ENCODE data around the gene CD151. TPM values are rescaled to one million over a fixed set of nuclear protein-coding genes. Genes with fewer than 3 reads are reported as not detected.
A peak's percentile ranks its signal among the peaks of the same experiment; 100 is the strongest.

The CD151 gene
- 100 to 1,000 TPM; 135 to 326 (median 298) TPM for total RNA-seq

DNA sequence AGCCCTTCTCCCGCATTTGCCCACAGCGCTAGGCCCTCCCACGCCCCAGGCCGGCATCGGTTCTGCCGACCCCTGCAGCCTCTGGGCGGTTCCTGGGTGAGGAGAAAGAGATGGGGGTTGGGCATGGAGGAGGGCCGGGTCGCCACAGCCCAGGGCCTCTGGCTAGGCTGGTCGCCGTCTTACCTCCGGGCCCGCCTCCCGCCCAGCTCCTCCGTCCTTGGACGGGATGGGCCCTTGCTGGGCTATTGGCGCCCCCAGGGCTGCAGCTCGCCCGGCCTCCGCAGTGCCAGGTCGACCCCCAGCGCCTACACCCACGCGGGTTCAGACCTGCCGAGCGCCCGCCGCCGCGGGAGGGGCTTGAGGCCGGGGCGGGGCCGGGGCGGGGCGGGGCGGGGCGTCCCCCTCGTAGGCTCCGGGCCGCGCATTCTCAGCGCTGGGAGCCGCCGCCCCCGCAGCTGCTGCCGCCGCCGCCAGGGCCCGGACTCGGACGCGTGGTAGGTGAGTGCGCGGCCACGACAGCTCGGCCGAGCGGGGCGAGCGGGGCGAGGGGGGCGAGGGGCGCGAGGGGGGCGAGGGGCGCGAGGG, at the start of gene CD151:
TSS of gene CD151 (plus strand) at position 424 of the 585 bp plus-strand sequence. CDS start 3,118 bp downstream, outside the sequence.
- H3K27ac ChIP-seq: peak within 1 kb of the TSS; percentile 50 to 79 (median 74)
- H3K27me3 ChIP-seq: no peaks in the 10 kb centered on the region
- WGBS, 2 donors: 9% methylated on average over 16 of the region's 67 CpGs; no CpG with 5 or more reads in 1 of the 2 donors
- DNase-seq: peak; percentile 53 to 71
- intact Hi-C loops (cut with DNase I): no loop called here
- peak within 1 kb of the TSS; percentile 60 to 77 (median 67) for H3K4me3 ChIP-seq (replicated peaks in 1 of 3)
- peaks cover 15 to 16% of the 10 kb centered on the region in 2 donors for H3K36me3 ChIP-seq
- TF ChIP-seq CTCF (IDR thresholded peaks at IDR 0.05) (peak in 1 of 6 experiments; percentile 22), POLR2A (IDR thresholded peaks at IDR 0.05) (no peak)
- H3K9me3 ChIP-seq: no peaks in the 10 kb centered on the region
- peaks cover 56 to 65% of the 10 kb centered on the region in 2 donors for H3K4me1 ChIP-seq

DNA sequence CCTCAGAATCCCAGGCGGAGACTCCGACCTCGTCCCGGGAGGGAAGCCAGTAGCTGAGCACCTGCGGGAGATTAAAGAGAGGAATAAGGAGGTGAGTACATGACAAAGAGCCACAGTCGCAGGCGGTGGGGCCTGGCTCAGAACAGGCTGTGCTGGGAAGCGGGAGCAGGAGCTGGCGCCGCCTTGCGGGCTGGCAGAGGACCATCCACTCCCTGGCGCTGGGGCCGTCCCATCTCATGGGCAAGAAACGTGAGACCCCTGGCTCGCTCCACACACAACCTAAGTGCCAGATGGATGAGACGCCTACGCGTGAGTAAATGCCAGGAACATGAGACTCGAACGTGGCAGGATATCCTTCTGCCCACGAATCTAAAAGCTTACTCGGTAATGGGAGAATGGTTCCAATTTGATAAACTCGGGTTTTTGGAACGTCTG, 49.2 kb upstream of the CD151 start:
- peaks cover 0 to 12% of the 10 kb centered on the region in 2 donors for H3K4me1 ChIP-seq
- intact Hi-C loops (cut with DNase I): no loop called here
- WGBS, 2 donors: 8 to 28% methylated on average over 20 to 22 of the region's 24 CpGs
- no peaks in the 10 kb centered on the region for H3K9me3 ChIP-seq
- H3K36me3 ChIP-seq: no peaks in the 10 kb centered on the region
- no peaks in the 10 kb centered on the region for H3K27me3 ChIP-seq
- H3K4me3 ChIP-seq (replicated peaks in 1 of 3): no peak overlapping the region
- peak; percentile 87 to 92 for DNase-seq
- peak; percentile 17 to 82 (median 61) for TF ChIP-seq CTCF (IDR thresholded peaks at IDR 0.05)
- TF ChIP-seq POLR2A (IDR thresholded peaks at IDR 0.05): peak in 1 of 2 donors; percentile 27
- no peak overlapping the region for H3K27ac ChIP-seq

GRCh38 chr11:786235-787083, 46.3 kb upstream of the CD151 start:
- Histone ChIP-seq H3K27me3 (no peaks in the 10 kb centered on the region), H3K4me3 (replicated peaks in 1 of 3) (no peak overlapping the region), H3K27ac (no peak overlapping the region), H3K9me3 (no peaks in the 10 kb centered on the region), H3K36me3 (no peaks in the 10 kb centered on the region), H3K4me1 (peaks cover 0 to 19% of the 10 kb centered on the region in 2 donors)
- WGBS, 2 donors: 88 to 90% methylated on average over 14 to 15 of the region's 24 CpGs
- TF ChIP-seq POLR2A (IDR thresholded peaks at IDR 0.05) (no peak), CTCF (IDR thresholded peaks at IDR 0.05) (no peak)
- no peak for DNase-seq
- intact Hi-C loops (cut with DNase I): no loop called here

GRCh38 chr11:787084-787675, 45.6 kb upstream of the CD151 start:
- H3K27me3 ChIP-seq: no peaks in the 10 kb centered on the region
- no peak overlapping the region for H3K27ac ChIP-seq
- H3K9me3 ChIP-seq: no peaks in the 10 kb centered on the region
- no peak overlapping the region for H3K4me3 ChIP-seq (replicated peaks in 1 of 3)
- peaks cover 0 to 19% of the 10 kb centered on the region in 2 donors for H3K4me1 ChIP-seq
- no peaks in the 10 kb centered on the region for H3K36me3 ChIP-seq
- 90 to 91% methylated on average over 13 to 16 of the region's 24 CpGs for WGBS, 2 donors
- DNase-seq: no peak
- TF ChIP-seq POLR2A (IDR thresholded peaks at IDR 0.05): no peak
- intact Hi-C loops (cut with DNase I): no loop called here

GRCh38 chr11:788009-788640, 44.6 kb upstream of the CD151 start:
- H3K27me3 ChIP-seq: no peaks in the 10 kb centered on the region
- TF ChIP-seq POLR2A (IDR thresholded peaks at IDR 0.05) (no peak), CTCF (IDR thresholded peaks at IDR 0.05) (no peak)
- no peaks in the 10 kb centered on the region for H3K9me3 ChIP-seq
- H3K27ac ChIP-seq: no peak overlapping the region
- intact Hi-C loops (cut with DNase I): no loop called here
- H3K4me1 ChIP-seq: peaks cover 0 to 15% of the 10 kb centered on the region in 2 donors
- 66 to 80% methylated on average over 1 to 12 of the region's 28 CpGs for WGBS, 2 donors
- no peaks in the 10 kb centered on the region for H3K36me3 ChIP-seq
- H3K4me3 ChIP-seq (replicated peaks in 1 of 3): no peak overlapping the region
- DNase-seq: no peak

All from thyroid gland (tissue), 4 donors.